GM12875 (cell line): ENCODE data around the gene GLRX2.
A peak's percentile ranks its signal among the peaks of the same experiment; 100 is the strongest.

ENCODE experiments used
- H3K4me3 ChIP-seq: one replicate; pipeline ENCODE4 v1.5.1; 2011; ENCODE audit warnings: low read depth, low read length, control low read depth
- TF ChIP-seq, protein P1 (sequence below): IDR thresholded peaks from 2 replicates; pipeline ENCODE4 v1.5.1; 2011; ENCODE audit warnings: low read depth, mild to moderate bottlenecking, control low read depth, inconsistent platforms, low read length, moderate library complexity, borderline replicate concordance; ENCODE audit not compliant: insufficient read depth

GLRX2 gene, protein sequence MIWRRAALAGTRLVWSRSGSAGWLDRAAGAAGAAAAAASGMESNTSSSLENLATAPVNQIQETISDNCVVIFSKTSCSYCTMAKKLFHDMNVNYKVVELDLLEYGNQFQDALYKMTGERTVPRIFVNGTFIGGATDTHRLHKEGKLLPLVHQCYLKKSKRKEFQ

DNA sequence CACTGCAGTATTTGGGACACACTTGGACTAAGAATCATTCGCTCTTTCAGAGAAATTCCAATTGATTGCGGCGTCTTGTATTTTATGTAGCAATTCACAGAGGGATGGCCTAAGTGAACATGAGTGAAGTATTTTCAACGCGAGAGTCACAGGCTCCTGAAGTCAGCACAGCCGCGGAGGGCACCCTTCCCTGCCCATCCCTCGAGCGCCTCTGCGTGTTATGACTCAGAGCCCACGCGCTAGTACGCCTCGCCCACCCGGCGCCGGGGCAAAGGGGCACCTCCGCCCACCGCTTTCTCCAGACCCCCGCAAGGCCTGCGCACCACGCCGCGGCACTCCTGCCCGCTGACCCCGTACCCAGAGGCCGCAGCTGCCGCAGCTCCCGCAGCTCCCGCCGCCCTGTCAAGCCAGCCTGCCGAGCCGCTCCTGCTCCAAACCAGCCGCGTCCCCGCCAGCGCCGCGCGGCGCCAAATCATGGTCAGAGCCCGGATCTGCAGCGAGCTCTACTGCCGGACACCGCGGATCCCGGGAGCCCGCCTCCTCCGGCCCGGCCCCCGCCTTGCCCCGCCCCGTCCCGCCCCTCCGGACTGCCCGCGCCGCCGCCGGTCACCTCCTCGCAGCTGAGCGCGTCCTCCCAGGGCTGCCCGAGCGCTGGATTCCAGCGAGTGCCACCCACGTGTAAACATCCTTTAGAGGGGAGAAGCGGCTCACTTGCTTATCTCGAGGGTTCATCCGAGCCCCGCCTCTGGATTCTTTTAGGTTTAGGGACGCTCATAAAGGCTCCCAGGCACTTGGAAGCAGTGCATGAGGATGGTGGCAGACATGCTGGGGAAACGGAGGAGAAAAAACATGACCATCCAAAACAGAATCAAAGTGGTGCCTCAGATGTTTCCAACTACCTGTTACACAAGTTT is at the start of gene GLRX2:
Gene GLRX2 (minus strand): TSS at position 508 of the 914 bp plus-strand sequence. CDS start 32 bp downstream, at position 476.
- TF ChIP-seq, protein P1, sequence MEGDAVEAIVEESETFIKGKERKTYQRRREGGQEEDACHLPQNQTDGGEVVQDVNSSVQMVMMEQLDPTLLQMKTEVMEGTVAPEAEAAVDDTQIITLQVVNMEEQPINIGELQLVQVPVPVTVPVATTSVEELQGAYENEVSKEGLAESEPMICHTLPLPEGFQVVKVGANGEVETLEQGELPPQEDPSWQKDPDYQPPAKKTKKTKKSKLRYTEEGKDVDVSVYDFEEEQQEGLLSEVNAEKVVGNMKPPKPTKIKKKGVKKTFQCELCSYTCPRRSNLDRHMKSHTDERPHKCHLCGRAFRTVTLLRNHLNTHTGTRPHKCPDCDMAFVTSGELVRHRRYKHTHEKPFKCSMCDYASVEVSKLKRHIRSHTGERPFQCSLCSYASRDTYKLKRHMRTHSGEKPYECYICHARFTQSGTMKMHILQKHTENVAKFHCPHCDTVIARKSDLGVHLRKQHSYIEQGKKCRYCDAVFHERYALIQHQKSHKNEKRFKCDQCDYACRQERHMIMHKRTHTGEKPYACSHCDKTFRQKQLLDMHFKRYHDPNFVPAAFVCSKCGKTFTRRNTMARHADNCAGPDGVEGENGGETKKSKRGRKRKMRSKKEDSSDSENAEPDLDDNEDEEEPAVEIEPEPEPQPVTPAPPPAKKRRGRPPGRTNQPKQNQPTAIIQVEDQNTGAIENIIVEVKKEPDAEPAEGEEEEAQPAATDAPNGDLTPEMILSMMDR, result no peak
- H3K4me3 ChIP-seq, result peak within 1 kb of the TSS; percentile 82

DNA sequence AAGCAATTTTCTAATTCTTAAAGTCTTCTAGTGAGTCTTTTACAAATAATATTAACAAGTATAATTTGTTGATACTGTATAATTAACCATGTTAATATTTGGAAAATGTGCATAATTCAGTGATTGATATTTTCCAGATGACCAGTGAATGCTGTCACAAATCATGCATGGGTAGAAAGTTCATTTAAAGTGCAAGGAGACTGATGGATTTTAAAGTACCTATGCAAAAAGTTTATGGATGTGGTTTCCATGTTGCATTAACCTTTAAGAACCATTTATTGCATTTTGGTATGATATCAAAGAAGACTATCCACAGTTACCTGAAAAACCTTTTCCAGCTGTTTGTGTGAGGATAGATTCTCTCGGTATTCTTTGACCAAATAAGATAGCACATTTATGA is 39.8 kb upstream of the GLRX2 start:
- H3K4me3 ChIP-seq, result no peak overlapping the region
- TF ChIP-seq, protein P1, result no peak

DNA sequence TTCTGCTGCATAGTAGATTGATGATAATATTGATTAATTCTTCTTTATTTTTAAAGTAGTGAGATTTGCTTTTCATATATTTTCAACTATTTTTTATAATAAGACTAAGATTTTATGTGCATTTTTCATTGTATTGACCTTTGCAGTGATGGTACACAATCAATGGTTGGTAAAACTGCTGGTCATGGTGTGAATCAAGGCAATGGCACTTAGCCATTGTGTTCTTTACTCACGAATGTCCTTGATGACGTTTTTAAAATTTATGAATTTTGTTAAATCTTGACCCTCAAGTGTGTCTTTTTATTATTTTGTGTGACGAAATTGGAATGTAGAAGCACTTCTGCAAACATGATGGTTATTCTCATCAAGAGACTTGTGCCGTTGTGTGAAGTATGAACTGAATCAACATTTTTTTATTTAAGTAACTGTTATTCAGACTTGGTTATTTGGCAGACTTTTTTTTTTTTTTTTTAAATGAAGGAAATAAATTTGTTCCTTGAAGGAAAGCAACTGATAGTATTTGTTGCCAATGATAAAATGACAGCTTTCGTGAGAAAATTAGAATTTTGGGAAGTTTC is 39.2 kb upstream of the GLRX2 start:
- TF ChIP-seq, protein P1, result no peak
- H3K4me3 ChIP-seq, result no peak overlapping the region

DNA sequence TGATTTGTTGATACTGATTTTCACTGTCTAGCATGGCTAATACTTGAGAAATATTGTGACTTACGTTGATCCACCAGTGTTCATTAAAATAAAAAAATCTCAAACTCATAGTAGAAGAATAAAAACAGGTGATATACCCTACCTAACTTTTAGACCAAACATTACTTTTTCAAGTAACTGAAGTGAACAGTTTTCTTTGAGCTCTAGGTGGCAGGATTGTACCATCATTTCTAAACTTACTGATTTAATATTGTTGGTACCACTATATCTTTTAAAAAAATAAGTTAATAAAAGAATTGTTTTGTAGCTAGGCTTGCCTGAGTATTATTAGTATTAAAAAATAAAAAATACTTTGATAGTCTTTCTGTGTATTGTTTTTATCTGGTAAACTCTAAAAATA is 38.1 kb upstream of the GLRX2 start:
- TF ChIP-seq, protein P1, result no peak
- H3K4me3 ChIP-seq, result no peak overlapping the region

DNA sequence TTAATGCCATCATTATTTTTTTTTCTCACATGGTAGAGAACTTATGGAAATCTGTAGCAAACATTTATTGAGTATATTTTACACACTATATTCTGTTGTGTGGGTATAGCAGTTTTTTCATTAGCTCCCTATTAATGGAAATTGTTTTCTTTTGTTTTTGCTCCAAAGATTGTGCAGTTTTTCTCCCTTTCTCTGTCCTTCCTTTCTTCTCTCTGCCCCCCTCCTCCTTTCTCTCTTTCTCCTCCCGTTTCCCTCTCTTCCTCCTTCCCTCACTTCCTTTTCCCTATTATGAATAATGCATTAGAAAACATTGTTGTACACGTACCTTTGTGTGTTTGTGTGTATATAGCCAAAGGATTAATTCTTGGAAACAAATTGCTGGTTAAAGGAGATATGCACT is 37.2 kb upstream of the GLRX2 start:
- no peak overlapping the region for H3K4me3 ChIP-seq
- TF ChIP-seq, protein P1, result no peak

DNA sequence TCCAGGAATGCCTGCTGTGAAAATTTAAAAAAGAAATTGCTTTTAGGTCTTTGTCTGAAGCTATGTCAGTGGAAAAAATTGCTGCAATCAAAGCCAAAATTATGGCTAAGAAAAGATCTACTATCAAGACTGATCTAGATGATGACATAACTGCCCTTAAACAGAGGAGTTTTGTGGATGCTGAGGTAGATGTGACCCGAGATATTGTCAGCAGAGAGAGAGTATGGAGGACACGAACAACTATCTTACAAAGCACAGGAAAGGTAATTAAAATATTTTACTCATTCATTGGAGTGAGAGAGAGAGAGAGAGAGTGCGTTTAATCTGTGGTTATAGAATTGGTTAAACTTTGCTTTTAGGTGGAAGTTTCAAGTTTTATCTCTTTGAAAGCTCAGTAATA is 36.6 kb upstream of the GLRX2 start:
- no peak overlapping the region for H3K4me3 ChIP-seq
- TF ChIP-seq, protein P1, result no peak

DNA sequence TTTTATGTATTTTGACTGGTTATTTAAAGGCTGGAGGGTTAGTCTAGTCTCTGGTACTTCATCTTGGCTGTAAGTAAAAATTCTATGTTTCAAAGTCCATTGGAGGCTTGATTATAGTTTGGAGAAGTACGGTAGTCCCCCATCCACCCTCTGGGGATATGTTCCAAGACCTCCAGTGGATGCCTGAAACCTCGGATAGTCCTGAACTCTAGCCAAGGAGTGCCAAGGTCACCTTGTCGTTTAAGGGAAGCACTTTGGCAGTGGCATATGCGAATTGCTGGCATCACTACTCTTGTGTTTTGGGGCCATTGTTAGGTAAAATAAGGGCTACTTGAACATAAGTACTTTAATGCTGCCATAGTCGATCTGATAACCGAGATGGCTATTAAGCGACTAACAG is 35.0 kb upstream of the GLRX2 start:
- TF ChIP-seq, protein P1, result no peak
- no peak overlapping the region for H3K4me3 ChIP-seq
